NCI-H748 (cell line): ENCODE measurements around the gene SLC22A15.
"Not testable (repeated sequence)": the region's sequence is repeated elsewhere in the genome, so short reads cannot be mapped to it uniquely, and the experiment has no call there.

Experiments used
- DNase-seq: peaks from one replicate; lab custom pipeline; 2025; ENCODE audit not compliant: unreplicated experiment; lab: John Stamatoyannopoulos, UW

The SLC22A15 gene

GRCh38 chr1:116031302-116031835, 55.1 kb downstream of the SLC22A15 start:
- DNase-seq: peak; percentile 22

GRCh38 chr1:116033322-116033721, 57.0 kb downstream of the SLC22A15 start:
- DNase-seq: peak; percentile 90

- no peak for DNase-seq
These were observed 59.9 kb downstream of the SLC22A15 start for GRCh38 chr1:116036255-116036654.

GRCh38 chr1:116038679-116039078, 62.4 kb downstream of the SLC22A15 start:
- DNase-seq: no peak

- DNase-seq: no peak
These were observed 67.8 kb downstream of the SLC22A15 start for GRCh38 chr1:116044071-116044470.

GRCh38 chr1:116046933-116047332, 70.6 kb downstream of the SLC22A15 start:
- DNase-seq: peak; percentile 32

GRCh38 chr1:116051896-116052295, 75.6 kb downstream of the SLC22A15 start:
- DNase-seq: not testable (repeated sequence)

GRCh38 chr1:116062201-116062600, 85.9 kb downstream of the SLC22A15 start:
- DNase-seq: no peak

- DNase-seq: no peak
These were observed 88.3 kb downstream of the SLC22A15 start for GRCh38 chr1:116064616-116065015.

- no peak for DNase-seq
These were observed 90.7 kb downstream of the SLC22A15 start for GRCh38 chr1:116066868-116067565.

GRCh38 chr1:116067566-116067890, 91.2 kb downstream of the SLC22A15 start:
- no peak for DNase-seq

- no peak for DNase-seq
These were observed 99.3 kb downstream of the SLC22A15 start for GRCh38 chr1:116075575-116075974.

- no peak for DNase-seq
These were observed 99.7 kb downstream of the SLC22A15 start for GRCh38 chr1:116075990-116076389.

GRCh38 chr1:116076831-116077230, 100.5 kb downstream of the SLC22A15 start:
- DNase-seq: no peak

GRCh38 chr1:116078699-116079223, 102.4 kb downstream of the SLC22A15 start:
- DNase-seq: no peak

GRCh38 chr1:116087628-116088027, 111.3 kb downstream of the SLC22A15 start:
- no peak for DNase-seq

- no peak for DNase-seq
These were observed 113.6 kb downstream of the SLC22A15 start for GRCh38 chr1:116089870-116090269.

GRCh38 chr1:116091083-116091482, 114.8 kb downstream of the SLC22A15 start:
- DNase-seq: no peak

- no peak for DNase-seq
These were observed 116.6 kb downstream of the SLC22A15 start for GRCh38 chr1:116092752-116093489.

GRCh38 chr1:116095027-116095426, 118.7 kb downstream of the SLC22A15 start:
- DNase-seq: no peak

- peak; percentile 12 for DNase-seq
These were observed 119.8 kb downstream of the SLC22A15 start for GRCh38 chr1:116096013-116096618.

- DNase-seq: no peak
These were observed 121.3 kb downstream of the SLC22A15 start for GRCh38 chr1:116097626-116098025.
